H9 (cell line): Measurements from ENCODE around the gene CAMKV. TPM values are rescaled to one million over a fixed set of nuclear protein-coding genes. Genes with fewer than 3 reads are reported as not detected.

Experiments used
- DNase-seq: peaks from one replicate; pipeline ENCODE4 v3.0.0-alpha.2; 2017
- H2AFZ ChIP-seq: one replicate; pipeline ENCODE4 v1.6.1; 2013; ENCODE audit warnings: mild to moderate bottlenecking, low read length, control low read depth, moderate library complexity
- H2AK5ac ChIP-seq: 2 replicates; pipeline ENCODE4 v1.6.1; 2013; ENCODE audit warnings: low read length, control low read depth, mixed read lengths; ENCODE audit not compliant: insufficient read length
- H2BK120ac ChIP-seq: one replicate; pipeline ENCODE4 v1.6.1; 2013; ENCODE audit warnings: low read depth, mild to moderate bottlenecking, low read length, control low read depth, inconsistent platforms; ENCODE audit not compliant: poor library complexity, severe bottlenecking
- H2BK12ac ChIP-seq: 2 replicates; pipeline ENCODE4 v1.6.1; 2013; ENCODE audit warnings: low read length, control low read depth, mixed read lengths, low read depth; ENCODE audit not compliant: insufficient read length
- H2BK15ac ChIP-seq: 2 replicates; pipeline ENCODE4 v1.6.1; 2013; ENCODE audit warnings: low read depth, low read length, control low read depth
- H2BK20ac ChIP-seq: one replicate; pipeline ENCODE4 v1.6.1; 2013; ENCODE audit warnings: low read depth, mild to moderate bottlenecking, low read length, control low read depth, inconsistent platforms; ENCODE audit not compliant: poor library complexity, severe bottlenecking
- H2BK5ac ChIP-seq: 2 replicates; pipeline ENCODE4 v1.6.1; 2013; ENCODE audit warnings: low read length, control low read depth, mixed read lengths; ENCODE audit not compliant: insufficient read length
- H3K14ac ChIP-seq: 2 replicates; pipeline ENCODE4 v1.6.1; 2013; ENCODE audit warnings: low read length, control low read depth; ENCODE audit not compliant: insufficient read depth
- H3K18ac ChIP-seq: 2 replicates; pipeline ENCODE4 v1.6.1; 2013; ENCODE audit warnings: low read depth, mild to moderate bottlenecking, mixed read lengths, low read length, control low read depth; ENCODE audit not compliant: insufficient read length
- H3K23ac ChIP-seq: 2 replicates; pipeline ENCODE4 v1.6.1; 2013; ENCODE audit warnings: low read length, control low read depth, mixed read lengths, low read depth; ENCODE audit not compliant: insufficient read length
- H3K23me2 ChIP-seq: 2 replicates; pipeline ENCODE4 v1.6.1; 2013; ENCODE audit warnings: low read depth, mild to moderate bottlenecking, mixed read lengths, low read length, control low read depth; ENCODE audit not compliant: insufficient read length, poor library complexity, severe bottlenecking
- H3K27ac ChIP-seq: 2 replicates; pipeline ENCODE4 v1.5.1; 2013; ENCODE audit warnings: low read length, control low read depth, mixed read lengths, low read depth; ENCODE audit not compliant: insufficient read length
- H3K27me3 ChIP-seq: 2 replicates; pipeline ENCODE4 v1.6.1; 2013; ENCODE audit warnings: low read length, control low read depth, inconsistent platforms; ENCODE audit not compliant: insufficient read depth
- H3K4ac ChIP-seq: 2 replicates; pipeline ENCODE4 v1.6.1; 2013; ENCODE audit warnings: low read depth, mild to moderate bottlenecking, control low read depth, inconsistent platforms, low read length, moderate library complexity
- H3K4me1 ChIP-seq: 2 replicates; pipeline ENCODE4 v1.6.1; 2013; ENCODE audit warnings: low read length, control low read depth, inconsistent platforms; ENCODE audit not compliant: insufficient read depth
- H3K4me2 ChIP-seq: 2 replicates; pipeline ENCODE4 v1.6.1; 2013; ENCODE audit warnings: low read length, control low read depth, mixed read lengths; ENCODE audit not compliant: insufficient read length, insufficient read depth
- H3K56ac ChIP-seq: 2 replicates; pipeline ENCODE4 v1.6.1; 2013; ENCODE audit warnings: low read depth, mild to moderate bottlenecking, mixed read lengths, low read length, control low read depth; ENCODE audit not compliant: insufficient read length
- H3K79me1 ChIP-seq: 2 replicates; pipeline ENCODE4 v1.6.1; 2013; ENCODE audit warnings: low read depth, mild to moderate bottlenecking, moderate library complexity, low read length, control low read depth, inconsistent platforms; ENCODE audit not compliant: insufficient read depth, poor library complexity, severe bottlenecking
- H3K79me2 ChIP-seq: 2 replicates; pipeline ENCODE4 v1.6.1; 2013; ENCODE audit warnings: low read length, control low read depth, inconsistent platforms; ENCODE audit not compliant: insufficient read depth
- H3K9ac ChIP-seq: 2 replicates; pipeline ENCODE4 v1.6.1; 2013; ENCODE audit warnings: low read length, control low read depth, mixed read lengths; ENCODE audit not compliant: insufficient read length; ENCODE audit errors: extremely low read depth
- H3K9me3 ChIP-seq: one replicate; pipeline ENCODE4 v1.6.1; 2013; ENCODE audit warnings: low read depth, low read length, inconsistent platforms; ENCODE audit not compliant: control insufficient read depth
- H3T11ph ChIP-seq: one replicate; pipeline ENCODE4 v1.6.1; 2013; ENCODE audit warnings: mild to moderate bottlenecking, low read length, control low read depth, inconsistent platforms
- H4K20me1 ChIP-seq: one replicate; pipeline ENCODE4 v1.6.1; 2013; ENCODE audit not compliant: control insufficient read depth, insufficient read length, insufficient read depth
- H4K5ac ChIP-seq: 2 replicates; pipeline ENCODE4 v1.6.1; 2013; ENCODE audit warnings: low read depth, mild to moderate bottlenecking, mixed read lengths, low read length, control low read depth; ENCODE audit not compliant: insufficient read length
- H4K8ac ChIP-seq: replicated peaks from 2 replicates; pipeline ENCODE4 v1.6.1; 2013; ENCODE audit warnings: low read length, control low read depth, mixed read lengths, low read depth; ENCODE audit not compliant: insufficient read length
- H4K91ac ChIP-seq: 2 replicates; pipeline ENCODE4 v1.6.1; 2013; ENCODE audit warnings: low read depth, mild to moderate bottlenecking, moderate library complexity, mixed read lengths, low read length, control low read depth; ENCODE audit not compliant: insufficient read length
- H3K27ac Mint-ChIP-seq, 3 experiments: 2 replicates in 2 of 3; 3 replicates in 1 of 3; pipeline ENCODE4 v1.8.0; 2020 to 2021; ENCODE audit warnings: mixed read lengths in 3 of 3, mild to moderate bottlenecking in 1 of 3, moderate library complexity in 1 of 3
- H3K27me3 Mint-ChIP-seq: 2 replicates; pipeline ENCODE4 v1.8.0; 2021; ENCODE audit warnings: low read depth, mild to moderate bottlenecking, moderate library complexity, mixed read lengths
- H3K36me3 Mint-ChIP-seq, 3 experiments: 2 replicates in 2 of 3; 3 replicates in 1 of 3; pipeline ENCODE4 v1.8.0; 2020 to 2021; ENCODE audit warnings: low read depth in 3 of 3, mixed read lengths in 3 of 3; ENCODE audit not compliant: insufficient read depth in 1 of 3
- H3K4me1 Mint-ChIP-seq, 2 experiments: 2 replicates each; pipeline ENCODE4 v1.8.0; 2020; ENCODE audit warnings: mixed read lengths in 2 of 2
- H3K4me3 Mint-ChIP-seq, 2 experiments: 2 replicates in 1 of 2; 3 replicates in 1 of 2; pipeline ENCODE4 v1.8.0; 2020 to 2021; ENCODE audit warnings: mild to moderate bottlenecking in 2 of 2, mixed read lengths in 2 of 2, moderate library complexity in 1 of 2
- H3K9me3 Mint-ChIP-seq, 2 experiments: 2 replicates in 1 of 2; 3 replicates in 1 of 2; pipeline ENCODE4 v1.8.0; 2020; ENCODE audit warnings: mild to moderate bottlenecking in 2 of 2, mixed read lengths in 2 of 2, moderate library complexity in 1 of 2
- total RNA-seq: library from RNA; stranded (reverse); gene quantifications from 2 replicates; pipeline ENCODE4 v1.2.1, GENCODE V29; 2021
- TF ChIP-seq, protein P1 (sequence below): fragments of 200-600 bp; sonication (generic); conservative IDR thresholded peaks from 3 replicates; pipeline ENCODE4 v1.8.0; 2021; ENCODE audit warnings: antibody characterized with exemption, mild to moderate bottlenecking

CAMKV gene
- total RNA-seq, 1 experiment from 2014 or later, result 54.2 TPM

DNA sequence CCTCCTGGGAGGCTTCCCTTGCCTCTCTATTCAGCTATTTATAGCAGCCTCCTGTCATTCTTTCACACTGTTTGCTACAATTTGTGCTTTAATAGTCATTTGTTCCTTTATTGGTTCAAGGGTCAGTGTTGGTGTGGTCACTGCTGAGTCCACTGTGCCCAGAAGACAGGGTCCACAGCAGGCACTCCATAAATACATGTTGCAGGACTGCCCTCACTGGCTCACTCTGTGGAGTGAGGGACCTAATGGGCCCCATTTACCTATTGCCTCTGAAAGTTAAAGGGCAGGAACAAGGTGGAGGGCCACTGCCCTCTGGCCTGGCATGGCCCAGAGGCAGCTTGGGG is 17.2 kb upstream of the CAMKV start:
- Mint-ChIP-seq H3K4me3 (no peak overlapping the region), H3K27ac (no peak overlapping the region), H3K36me3 (no peaks in the 10 kb centered on the region; a peak in 2 of 7 replicates), H3K27me3 (peaks cover 5% of the 10 kb centered on the region), H3K4me1 (peaks cover 7 to 24% of the 10 kb centered on the region in 2 experiments), H3K9me3 (no peaks in the 10 kb centered on the region)
- Histone ChIP-seq H3K4me1 (peaks cover 2% of the 10 kb centered on the region; the same call in 1 of the 2 replicates), H3K27ac (no peak overlapping the region), H2AK5ac (no peak overlapping the region), H2AFZ (no peak overlapping the region), H3T11ph (no peak overlapping the region), H4K8ac (no peak overlapping the region), H3K18ac (no peak overlapping the region), H2BK20ac (no peak overlapping the region), H3K79me1 (no peaks in the 10 kb centered on the region), H3K4ac (no peak overlapping the region), H3K23ac (no peak overlapping the region), H2BK120ac (no peak overlapping the region), H2BK12ac (no peak overlapping the region), H3K9me3 (no peaks in the 10 kb centered on the region), H3K56ac (no peak overlapping the region), H3K27me3 (no peaks in the 10 kb centered on the region), H3K79me2 (no peaks in the 10 kb centered on the region), H2BK5ac (no peak overlapping the region), H4K20me1 (no peaks in the 10 kb centered on the region), H2BK15ac (no peak overlapping the region), H4K91ac (no peak overlapping the region), H3K23me2 (no peaks in the 10 kb centered on the region), H3K4me2 (no peak overlapping the region), H3K9ac (no peak overlapping the region), H3K14ac (no peak overlapping the region), H4K5ac (no peak overlapping the region)
- no peak for DNase-seq
- TF ChIP-seq, protein P1, sequence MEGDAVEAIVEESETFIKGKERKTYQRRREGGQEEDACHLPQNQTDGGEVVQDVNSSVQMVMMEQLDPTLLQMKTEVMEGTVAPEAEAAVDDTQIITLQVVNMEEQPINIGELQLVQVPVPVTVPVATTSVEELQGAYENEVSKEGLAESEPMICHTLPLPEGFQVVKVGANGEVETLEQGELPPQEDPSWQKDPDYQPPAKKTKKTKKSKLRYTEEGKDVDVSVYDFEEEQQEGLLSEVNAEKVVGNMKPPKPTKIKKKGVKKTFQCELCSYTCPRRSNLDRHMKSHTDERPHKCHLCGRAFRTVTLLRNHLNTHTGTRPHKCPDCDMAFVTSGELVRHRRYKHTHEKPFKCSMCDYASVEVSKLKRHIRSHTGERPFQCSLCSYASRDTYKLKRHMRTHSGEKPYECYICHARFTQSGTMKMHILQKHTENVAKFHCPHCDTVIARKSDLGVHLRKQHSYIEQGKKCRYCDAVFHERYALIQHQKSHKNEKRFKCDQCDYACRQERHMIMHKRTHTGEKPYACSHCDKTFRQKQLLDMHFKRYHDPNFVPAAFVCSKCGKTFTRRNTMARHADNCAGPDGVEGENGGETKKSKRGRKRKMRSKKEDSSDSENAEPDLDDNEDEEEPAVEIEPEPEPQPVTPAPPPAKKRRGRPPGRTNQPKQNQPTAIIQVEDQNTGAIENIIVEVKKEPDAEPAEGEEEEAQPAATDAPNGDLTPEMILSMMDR, result no peak
